OCI-LY1 (cell line): ENCODE data around the gene PTPRJ.
"Not testable (repeated sequence)": the region's sequence is repeated elsewhere in the genome, so short reads cannot be mapped to it uniquely, and the experiment has no call there.

Source experiments
- CTCF ChIP-seq: fragments of 200-600 bp; sonication (generic), shearing (Covaris generic); IDR thresholded peaks from 2 replicates; pipeline ENCODE4 v1.5.1; 2017; ENCODE audit warnings: mild to moderate bottlenecking, antibody characterized with exemption, low read length, moderate library complexity, mixed read lengths
- EZH2 ChIP-seq: fragments of 200-600 bp; sonication (generic), shearing (Covaris generic); IDR thresholded peaks from 2 replicates; pipeline ENCODE4 v1.8.0; 2017; ENCODE audit warnings: borderline replicate concordance, mixed run types, mild to moderate bottlenecking, antibody characterized with exemption, low read length, moderate library complexity, mixed read lengths

- not testable (repeated sequence) for TF ChIP-seq CTCF, EZH2
These were observed 46.6 kb upstream of the PTPRJ start for GRCh38 chr11:47933797-47934196.
